Measurements from ENCODE around the gene SOBP.

- TF ChIP-seq CTCF (conservative IDR thresholded peaks at IDR 0.05) (no peak), EZH2 (IDR thresholded peaks at IDR 0.05; ENCODE audit: low read depth) (no peak)
These were observed 132.4 kb downstream of the SOBP start for GRCh38 chr6:107622269-107622668.

All from PC-9 (cell line).